NCI-H748 (cell line): Measurements from ENCODE around the gene SYT11.
A peak's percentile ranks its signal among the peaks of the same experiment; 100 is the strongest.
"Not testable (repeated sequence)": the region's sequence is repeated elsewhere in the genome, so short reads cannot be mapped to it uniquely, and the experiment has no call there.

ENCODE experiments used
- DNase-seq: peaks from one replicate; lab custom pipeline; 2025; ENCODE audit not compliant: unreplicated experiment; lab: John Stamatoyannopoulos, UW

SYT11 gene

GRCh38 chr1:155859881-155860871 is 809 bp downstream of the SYT11 start:
- peak; percentile 93 for DNase-seq

- no peak for DNase-seq
Measured at GRCh38 chr1:155860970-155861510, 1.7 kb downstream of the SYT11 start.

- DNase-seq: no peak
Measured at GRCh38 chr1:155861896-155862295, 2.5 kb downstream of the SYT11 start.

GRCh38 chr1:155864393-155864792 is 5.0 kb downstream of the SYT11 start:
- no peak for DNase-seq

GRCh38 chr1:155867766-155868165 is 8.4 kb downstream of the SYT11 start:
- DNase-seq: no peak

- DNase-seq: no peak
Measured at GRCh38 chr1:155871390-155871789, 12.0 kb downstream of the SYT11 start.

- DNase-seq: no peak
Measured at GRCh38 chr1:155872527-155872926, 13.2 kb downstream of the SYT11 start.

- peak; percentile 6 for DNase-seq
Measured at GRCh38 chr1:155873860-155874259, 14.5 kb downstream of the SYT11 start.

GRCh38 chr1:155877945-155878344 is 18.6 kb downstream of the SYT11 start:
- no peak for DNase-seq

DNA sequence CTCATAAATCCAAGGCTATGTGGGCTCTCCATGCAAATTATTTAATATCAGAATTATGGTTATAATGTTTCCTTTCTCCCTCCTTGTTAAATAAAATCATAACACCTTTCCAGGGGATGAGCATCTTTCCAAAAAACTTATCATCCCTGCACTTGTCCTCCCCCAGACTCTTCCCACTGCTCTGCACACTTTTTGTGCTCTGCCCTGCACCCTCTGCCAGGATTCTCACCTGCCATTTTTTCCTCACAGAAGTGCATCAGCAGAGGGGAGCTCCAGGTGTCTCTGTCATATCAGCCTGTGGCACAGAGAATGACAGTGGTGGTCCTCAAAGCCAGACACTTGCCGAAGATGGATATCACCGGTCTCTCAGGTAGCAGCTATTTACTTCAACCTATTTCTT is 20.9 kb downstream of the SYT11 start:
- no peak for DNase-seq

DNA sequence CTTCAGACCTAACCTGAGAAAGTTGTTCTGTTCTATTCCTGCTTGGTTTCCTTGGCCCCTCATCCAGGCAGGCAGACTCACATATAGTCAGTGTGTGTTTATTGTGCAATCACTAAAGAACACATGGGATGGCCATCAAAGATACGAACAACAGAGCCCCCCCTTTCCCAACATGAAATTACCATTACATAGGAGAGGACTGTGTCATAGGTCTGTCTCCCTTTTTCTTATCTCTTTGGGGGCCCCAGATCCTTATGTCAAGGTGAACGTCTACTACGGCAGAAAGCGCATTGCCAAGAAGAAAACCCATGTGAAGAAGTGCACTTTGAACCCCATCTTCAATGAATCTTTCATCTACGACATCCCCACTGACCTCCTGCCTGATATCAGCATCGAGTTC is 21.6 kb downstream of the SYT11 start:
- no peak for DNase-seq

GRCh38 chr1:155882235-155882634 is 22.9 kb downstream of the SYT11 start:
- no peak for DNase-seq

- no peak for DNase-seq
Measured at GRCh38 chr1:155882766-155883165, 23.4 kb downstream of the SYT11 start.

DNA sequence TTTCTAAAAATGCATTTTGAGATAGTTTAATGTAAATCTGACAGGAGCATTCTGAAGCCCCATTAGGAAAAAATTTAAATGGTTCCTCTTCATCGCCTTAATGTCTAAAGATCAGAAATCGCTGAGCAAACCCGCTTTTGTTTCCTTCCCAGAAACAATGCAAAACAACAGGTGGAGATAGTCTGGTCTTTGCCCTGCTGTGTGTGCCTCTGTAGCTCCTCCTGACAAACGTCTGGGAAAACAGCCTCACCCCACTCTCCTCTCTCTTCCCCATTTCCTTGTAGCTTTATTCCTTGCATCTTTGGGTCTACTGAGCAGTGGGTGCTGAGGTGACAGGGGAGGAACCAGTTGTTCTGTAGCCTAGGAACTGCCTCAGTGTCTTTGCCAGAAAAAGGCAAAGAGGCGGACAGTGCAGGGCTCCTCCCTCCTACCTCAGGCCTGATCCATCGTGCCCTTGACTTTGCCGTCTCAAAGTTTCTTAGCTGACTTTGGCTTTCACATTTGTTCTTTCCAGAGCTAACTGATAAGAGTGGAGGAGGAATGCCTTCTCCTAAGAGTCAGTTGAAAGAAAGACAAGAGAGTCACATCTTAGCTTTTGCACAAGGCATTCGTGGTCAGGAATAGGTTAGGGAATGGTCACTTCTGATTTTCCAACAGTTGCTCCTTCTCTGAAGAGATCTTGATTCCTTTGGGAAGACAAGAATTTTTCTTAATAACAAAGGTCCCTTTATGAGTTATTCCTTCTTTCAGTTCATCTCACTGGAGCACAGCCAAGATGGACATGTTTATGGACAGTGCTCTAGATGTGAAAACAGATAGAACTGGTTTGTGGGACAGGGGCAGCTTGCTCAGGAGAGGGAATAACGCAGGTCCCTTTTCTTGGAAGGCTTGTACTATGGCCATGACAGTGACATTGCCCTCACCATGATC is 24.9 kb downstream of the SYT11 start:
- DNase-seq: no peak

DNA sequence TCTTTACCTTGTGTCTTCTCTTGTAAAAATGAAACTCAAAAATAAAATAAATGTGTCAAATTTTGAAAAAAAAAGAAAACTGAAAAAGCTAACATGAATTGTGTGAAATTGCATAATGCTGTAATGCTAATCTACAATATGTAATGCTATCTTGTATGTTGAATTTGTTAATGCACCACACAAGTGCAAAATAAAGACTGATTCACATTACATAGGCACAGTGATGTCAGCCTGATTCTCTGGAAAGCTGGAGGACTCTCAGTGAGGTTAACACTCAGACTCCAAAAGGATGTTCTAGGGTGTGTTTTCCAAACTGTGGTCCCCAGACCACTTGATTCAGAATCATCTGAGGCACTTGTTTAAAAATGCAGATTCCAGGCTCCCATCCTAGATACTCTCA is 25.6 kb downstream of the SYT11 start:
- no peak for DNase-seq

DNA sequence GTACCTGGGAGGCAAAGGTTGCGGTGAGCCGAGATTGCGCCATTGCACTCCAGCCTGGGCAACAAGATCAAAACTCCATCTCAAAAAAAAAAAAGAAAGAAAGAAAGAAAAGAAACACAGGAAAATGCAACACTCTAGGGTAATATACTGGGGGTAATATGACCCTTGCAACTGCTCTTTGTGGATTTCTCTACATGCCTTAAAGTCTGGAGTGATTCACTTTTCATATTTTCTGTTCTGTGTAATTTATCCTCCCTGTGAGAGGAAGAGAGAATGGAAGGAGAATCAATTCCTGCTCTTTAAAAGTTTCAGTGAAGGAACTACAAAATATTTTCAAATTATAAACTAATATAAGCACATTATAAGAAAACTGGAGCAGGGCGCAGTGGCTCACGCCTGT is 29.1 kb downstream of the SYT11 start:
- no peak for DNase-seq

DNA sequence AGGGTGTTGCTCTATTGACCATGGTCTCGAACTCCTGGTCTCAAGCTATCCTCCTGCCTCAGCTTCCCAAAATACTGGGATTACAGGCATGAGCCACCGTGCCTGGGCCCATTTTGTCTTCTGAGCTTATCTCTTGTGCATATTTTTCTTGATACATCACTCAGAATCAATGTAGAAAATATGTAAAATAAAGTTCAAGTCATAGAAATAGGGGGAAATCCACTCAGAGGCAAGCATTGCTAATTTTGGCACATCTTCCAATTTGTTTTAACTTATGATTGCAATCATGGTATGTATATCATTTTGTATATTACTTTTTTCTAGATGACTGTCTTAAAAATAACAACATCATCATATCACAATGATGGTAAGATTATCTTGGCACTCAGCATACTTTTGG is 30.2 kb downstream of the SYT11 start:
- no peak for DNase-seq

DNA sequence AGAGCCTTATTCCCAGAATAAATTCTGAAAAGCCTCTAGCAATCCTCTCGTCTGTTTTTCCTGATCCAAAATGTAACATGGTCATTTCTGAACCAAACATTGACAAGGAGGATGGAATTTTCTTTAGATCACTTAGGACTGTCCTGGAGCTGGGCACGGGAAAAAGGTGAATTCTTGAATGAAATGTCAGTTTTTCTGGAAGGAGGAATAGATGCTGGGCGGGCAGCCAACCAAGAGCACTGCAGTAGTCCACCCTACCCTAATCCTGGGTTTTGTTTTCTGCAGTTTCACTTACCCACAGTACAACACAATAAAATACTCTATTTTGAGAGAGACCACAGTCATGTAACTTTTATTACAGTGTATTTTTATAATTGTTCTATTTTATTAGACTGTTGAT is 30.9 kb downstream of the SYT11 start:
- DNase-seq: no peak

GRCh38 chr1:155892796-155893195 is 33.4 kb downstream of the SYT11 start:
- no peak for DNase-seq

- DNase-seq: no peak
Measured at GRCh38 chr1:155893389-155894142, 34.2 kb downstream of the SYT11 start.

DNA sequence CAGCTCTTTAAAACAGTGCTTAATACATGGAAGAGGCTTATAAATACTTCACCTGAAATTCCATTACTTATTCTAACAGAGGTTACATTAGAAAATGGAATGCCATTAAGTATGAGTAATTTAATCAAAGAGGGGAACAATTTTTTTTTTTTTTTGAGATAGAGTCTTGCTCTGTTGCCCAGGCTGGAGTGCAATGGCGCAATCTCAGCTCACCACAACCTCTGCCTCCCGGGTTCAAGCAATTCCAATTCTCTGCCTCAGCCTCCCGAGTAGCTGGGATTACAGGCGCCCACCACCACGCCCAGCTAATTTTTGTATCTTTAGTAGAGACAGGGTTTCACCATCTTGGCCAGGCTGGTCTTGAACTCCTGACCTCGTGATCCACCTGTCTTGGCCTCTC is 36.2 kb downstream of the SYT11 start:
- not testable (repeated sequence) for DNase-seq
